ENCODE data around the gene FAIM2. TPM values are rescaled to one million over a fixed set of nuclear protein-coding genes. Genes with fewer than 3 reads are reported as not detected.

Gene FAIM2
- total and polyA plus RNA-seq, 9 of the 15 experiments (the other 6 are each of a cell fraction or from before 2014, with no cell fraction given) = 0.01 to 0.10 TPM; not detected in 7

DNA sequence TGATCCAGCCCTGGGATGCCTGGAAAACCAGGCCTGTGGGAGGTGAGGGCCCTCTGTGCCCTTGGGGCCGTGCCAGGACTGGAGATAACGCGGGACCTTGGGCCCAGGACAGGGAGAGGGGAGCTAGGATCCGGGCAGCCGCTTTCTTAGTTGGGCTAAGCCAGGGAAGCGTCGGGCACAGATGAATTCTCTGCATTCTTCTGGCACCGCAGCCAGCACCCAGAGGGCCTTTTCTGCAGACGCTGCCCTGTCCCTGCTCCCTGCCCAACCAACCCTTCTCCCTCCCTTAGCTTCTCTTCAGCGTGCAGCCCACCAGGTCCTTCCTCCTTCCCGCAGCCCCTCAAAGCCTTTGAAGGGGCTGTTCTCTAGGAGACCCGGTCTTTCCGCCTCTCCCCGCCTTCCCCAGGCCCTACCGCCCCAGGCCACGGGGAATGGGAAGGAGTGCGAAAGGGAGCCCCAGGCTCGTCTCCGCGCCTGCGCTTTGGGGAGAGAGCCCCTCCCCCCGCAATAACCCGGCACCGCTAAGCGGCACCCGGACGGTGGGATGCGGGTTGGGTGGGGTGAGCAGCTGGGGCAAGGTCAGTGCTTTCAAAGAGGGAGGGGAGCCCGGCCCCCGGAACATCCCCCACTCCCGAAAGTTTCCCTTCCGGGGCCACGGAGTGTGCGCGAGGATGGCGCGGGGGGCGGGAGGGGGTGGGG, 76.2 kb downstream of the FAIM2 start:
- peak; percentile 75 for ATAC-seq
- H3K27me3 ChIP-seq (ENCODE audit: control insufficient read depth in 2 of 2, insufficient read depth in 2 of 2, low read length in 2 of 2) = no peaks in the 10 kb centered on the region
- H3K9me3 ChIP-seq (replicated peaks; ENCODE audit: control insufficient read depth, insufficient read depth, low read depth, low read length) = no peaks in the 10 kb centered on the region
- peaks cover 9% of the 10 kb centered on the region; the same call in 2 of the 3 replicates for H3K79me2 ChIP-seq (ENCODE audit: control insufficient read depth, insufficient read depth, low read length)
- peak overlapping the region; percentile 90 for H3K4me2 ChIP-seq (ENCODE audit: insufficient read depth, low read length)
- CTCF ChIA-PET (ENCODE audit: low intra/inter-chr PET ratio) = no interaction called here
- peak overlapping the region; percentile 85 for H3K4me3 ChIP-seq
- H2AFZ ChIP-seq (ENCODE audit: low read depth, low read length) = peak overlapping the region; percentile 82
- in situ Hi-C loops (cut with MboI) (no loop called here), intact Hi-C loops (cut with micrococcal nuclease) (loop anchor here (1.0 kb wide), 1 partner anchor 85 kb away; no protein-coding TSS in a partner anchor)
- no peak for FAIRE-seq
- H4K20me1 ChIP-seq (replicated peaks; ENCODE audit: control insufficient read depth, insufficient read depth, low read length) = peaks cover 10% of the 10 kb centered on the region; the same call in 1 of the 2 replicates
- peaks cover 22 to 35% of the 10 kb centered on the region in 2 experiments for H3K4me1 ChIP-seq (replicated peaks in 1 of 2; ENCODE audit: control insufficient read depth in 2 of 2, insufficient read depth in 2 of 2, low read length in 2 of 2)
- BruUV-seq (replicated peaks) = no TSS peak
- peak; percentile 80 to 90 (median 86) for DNase-seq (ENCODE audit: extremely low read depth in 1 of 4, low spot score in 3 of 4)
- H3K36me3 ChIP-seq (ENCODE audit: control insufficient read depth, insufficient read depth, low read length) = no peaks in the 10 kb centered on the region
- H3K9me1 ChIP-seq (ENCODE audit: control insufficient read depth, insufficient read depth, low read length) = no peaks in the 10 kb centered on the region
- POLR2A ChIA-PET = interaction anchor here (0.6 to 2.0 kb wide), 10 partner anchors 8 to 1179 kb away, joined by 3 to 14 read pairs (median 4); partner anchors contain the start of genes BCDIN3D and TMBIM6
- peak overlapping the region; percentile 42; the same call in 2 of the 3 replicates for H3K27ac ChIP-seq (ENCODE audit: extremely low read depth, low read depth, low read length)
- H3K9ac ChIP-seq (ENCODE audit: insufficient read depth in 1 of 2, low read depth in 2 of 2, low read length in 2 of 2) = peak overlapping the region; percentile 67 to 89
- 9% methylated on average over 15 of the region's 38 CpGs for WGBS (ENCODE audit: insufficient coverage, low coverage, missing lambda C conversion rate)
- TF ChIP-seq ZFX (CRISPR knock-in tag; IDR thresholded peaks at IDR 0.05) = peak; percentile 57; the same call in 1 of the 2 replicates
- TF ChIP-seq KDM5B (IDR thresholded peaks at IDR 0.05; ENCODE audit: insufficient replicate concordance, low read depth, low read length) = peak; percentile 5
- peak; percentile 32; the same call in 1 of the 2 replicates for TF ChIP-seq MTA3 (IDR thresholded peaks at IDR 0.05; ENCODE audit: borderline replicate concordance)
- 0 out of 2 replicates have a peak, but pooled peaks have one; percentile 20 for TF ChIP-seq L3MBTL2 (IDR thresholded peaks at IDR 0.05)
- TF ChIP-seq RBM22 (IDR thresholded peaks at IDR 0.05; ENCODE audit: low read depth, low read length, poor library complexity, severe bottlenecking) = peak; percentile 5
- no peak for TF ChIP-seq ARHGAP35 (IDR thresholded peaks at IDR 0.05; ENCODE audit: partially characterized antibody)
- TF ChIP-seq GTF2F1 (IDR thresholded peaks at IDR 0.05; ENCODE audit: low read depth, low read length) = no peak
- no peak for TF ChIP-seq SRSF1 (IDR thresholded peaks at IDR 0.05; ENCODE audit: low read depth, low read length)
- peak; percentile 61 for TF ChIP-seq NFIC (IDR thresholded peaks at IDR 0.05)
- TF ChIP-seq ZBTB7A (IDR thresholded peaks at IDR 0.05; ENCODE audit: borderline replicate concordance, control insufficient read depth, low read depth, low read length) = 0 out of 2 replicates have a peak, but pooled peaks have one; percentile 8
- TF ChIP-seq CREB1 (IDR thresholded peaks at IDR 0.05) = no peak
- 0 out of 2 replicates have a peak, but pooled peaks have one; percentile 9 for TF ChIP-seq CREB1 (CRISPR knock-in tag; IDR thresholded peaks at IDR 0.05)
- TF ChIP-seq XRCC3 (IDR thresholded peaks at IDR 0.05) = no peak
- TF ChIP-seq NRF1 (conservative IDR thresholded peaks at IDR 0.05 in 1 of 2, IDR thresholded peaks at IDR 0.05 in 1 of 2) = peak; percentile 90 to 91
- TF ChIP-seq RBFOX2 (IDR thresholded peaks at IDR 0.05; ENCODE audit: low read depth, low read length) = 0 out of 2 replicates have a peak, but pooled peaks have one; percentile 6
- no peak for TF ChIP-seq KAT8 (IDR thresholded peaks at IDR 0.05; ENCODE audit: low read depth)
